OCI-M1 (cell line): ENCODE measurements around the gene AK8.
A peak's percentile ranks its signal among the peaks of the same experiment; 100 is the strongest.

Experiments used
- DNase-seq: peaks from one replicate; lab custom pipeline; 2025; lab: John Stamatoyannopoulos, UW

The AK8 gene

DNA sequence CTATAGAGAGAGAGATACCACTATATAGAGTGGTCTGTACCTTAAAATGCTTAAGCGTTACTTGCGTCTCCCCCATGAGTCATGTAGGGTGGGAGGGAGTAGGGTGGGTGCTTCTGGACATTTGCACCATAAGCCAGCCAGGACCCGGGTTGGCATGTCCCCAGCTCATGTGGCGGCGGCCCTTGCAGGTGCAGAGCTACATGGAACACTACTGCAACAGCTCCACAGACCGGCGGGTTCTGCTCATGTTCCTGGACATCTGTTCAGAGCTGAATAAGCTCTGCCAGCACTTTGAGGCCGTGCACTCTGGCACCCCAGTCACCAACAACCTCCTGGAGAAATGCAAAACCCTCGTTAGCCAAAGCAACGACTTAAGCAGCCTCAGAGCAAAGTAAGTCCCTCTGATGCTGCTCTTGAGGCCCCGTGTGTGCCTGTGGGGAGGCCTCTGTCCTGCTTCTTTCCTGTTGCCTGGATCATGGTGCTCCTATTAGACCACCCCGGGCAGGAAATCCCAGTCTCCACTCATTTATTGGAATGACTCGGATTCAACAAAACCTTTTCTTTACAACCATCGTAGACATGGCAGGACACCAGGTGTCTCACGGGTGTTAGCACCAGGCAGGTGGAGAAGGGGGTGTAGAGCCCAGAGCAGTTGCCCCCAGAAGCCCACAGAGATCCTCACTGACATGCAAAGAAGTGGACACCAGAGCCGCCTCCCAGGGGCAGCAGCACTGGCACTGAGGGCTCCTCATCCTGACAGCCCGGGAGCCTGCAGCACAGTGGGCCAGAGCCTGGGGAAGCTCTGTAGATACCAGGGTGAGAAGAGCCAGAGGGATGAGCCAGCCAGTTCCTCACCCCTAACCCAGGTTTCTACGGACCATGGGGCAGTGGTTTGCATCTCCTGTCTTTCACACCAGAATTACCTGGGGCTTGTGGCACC lies 9.4 kb upstream of the AK8 start:
- no peak for DNase-seq

DNA sequence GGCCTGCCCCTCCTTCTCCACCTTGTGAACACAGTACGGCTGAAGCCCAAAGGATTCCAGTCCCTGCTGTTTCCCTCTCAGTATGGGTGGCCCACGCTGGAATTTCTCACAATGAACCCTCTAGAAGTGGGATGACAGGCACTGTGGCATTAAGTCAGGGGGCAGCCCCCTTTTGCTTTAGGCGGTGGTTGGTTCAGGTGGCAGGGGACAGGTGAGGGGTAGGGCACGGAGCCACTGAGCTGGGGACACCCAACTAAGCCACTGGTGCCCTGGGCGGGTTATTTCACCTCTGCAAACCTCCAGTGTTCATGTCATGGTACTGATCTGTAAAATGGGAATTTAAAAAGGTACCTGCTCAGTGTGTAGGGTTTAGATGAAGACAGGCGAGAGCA lies 8.2 kb upstream of the AK8 start:
- no peak for DNase-seq

DNA sequence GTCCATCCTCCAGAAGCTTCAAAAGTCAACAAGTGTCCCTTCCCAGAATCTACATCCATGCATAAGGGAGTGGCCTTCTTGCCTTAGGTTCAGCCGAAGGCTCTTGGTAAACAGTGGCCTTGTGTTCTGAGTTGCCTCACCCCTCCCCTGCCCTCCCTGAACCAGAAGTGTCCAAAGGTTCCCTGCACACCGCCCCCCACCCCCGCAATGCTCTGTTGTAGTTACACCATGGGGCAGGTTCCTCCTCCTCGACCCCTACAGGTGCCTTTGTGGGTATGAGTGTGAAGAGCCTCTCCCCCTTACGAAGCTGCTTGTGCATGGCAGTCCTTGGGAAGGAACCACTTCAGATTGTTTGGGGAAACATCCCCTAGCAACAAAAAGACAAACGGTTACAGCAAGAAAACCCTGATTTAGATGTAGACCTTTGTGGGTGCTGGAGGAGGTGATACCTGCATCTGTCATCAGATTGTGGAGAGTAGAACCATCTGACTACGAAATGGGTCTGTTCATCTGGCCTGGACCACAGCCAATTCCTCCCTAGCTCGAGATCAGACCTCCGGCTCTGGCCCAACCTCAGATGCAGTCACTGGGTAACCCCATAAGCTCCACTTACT lies 7.7 kb upstream of the AK8 start:
- DNase-seq: no peak

DNA sequence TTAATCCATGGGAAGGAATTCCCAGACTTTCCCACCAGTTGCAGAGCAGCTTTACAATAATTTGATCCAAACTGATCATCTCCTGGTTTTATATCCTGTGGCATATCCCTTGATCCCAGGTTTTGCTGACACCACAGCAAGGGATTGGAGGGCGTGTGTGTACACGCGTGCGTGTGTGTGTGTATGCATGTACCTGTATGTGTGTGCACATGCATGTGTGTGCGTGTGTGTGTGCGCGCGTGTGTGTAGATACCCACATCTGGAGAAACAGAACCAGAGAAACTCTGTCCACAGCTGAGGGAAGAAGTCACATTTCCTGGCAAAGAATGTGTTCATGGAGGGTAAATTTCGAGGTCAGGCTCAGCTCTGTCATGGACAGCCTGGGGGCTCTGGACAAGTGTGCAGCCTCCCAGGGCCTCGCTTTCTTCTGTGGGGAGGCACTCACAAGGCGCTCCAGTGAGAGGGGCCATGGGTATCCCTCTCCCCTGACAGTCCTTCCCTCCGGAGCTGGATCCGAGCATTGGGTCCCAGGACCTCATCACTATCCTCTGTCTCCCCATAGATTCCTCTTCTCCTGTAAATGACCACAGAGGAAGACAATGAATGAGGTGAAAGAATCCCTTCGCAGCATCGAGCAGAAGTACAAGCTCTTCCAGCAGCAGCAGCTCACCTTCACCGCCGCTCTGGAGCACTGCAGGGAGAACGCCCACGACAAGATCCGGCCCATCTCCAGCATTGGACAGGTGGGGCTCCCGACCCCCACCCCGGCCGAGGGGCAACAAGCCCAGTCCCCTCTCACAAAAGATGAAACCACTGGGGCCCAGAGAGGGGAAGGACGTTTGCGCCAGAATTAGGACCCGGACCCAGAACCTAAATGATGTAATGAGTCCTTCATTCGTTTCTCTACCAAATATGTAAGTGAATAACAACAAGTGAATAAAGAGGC lies 5.5 kb upstream of the AK8 start:
- DNase-seq: no peak

DNA sequence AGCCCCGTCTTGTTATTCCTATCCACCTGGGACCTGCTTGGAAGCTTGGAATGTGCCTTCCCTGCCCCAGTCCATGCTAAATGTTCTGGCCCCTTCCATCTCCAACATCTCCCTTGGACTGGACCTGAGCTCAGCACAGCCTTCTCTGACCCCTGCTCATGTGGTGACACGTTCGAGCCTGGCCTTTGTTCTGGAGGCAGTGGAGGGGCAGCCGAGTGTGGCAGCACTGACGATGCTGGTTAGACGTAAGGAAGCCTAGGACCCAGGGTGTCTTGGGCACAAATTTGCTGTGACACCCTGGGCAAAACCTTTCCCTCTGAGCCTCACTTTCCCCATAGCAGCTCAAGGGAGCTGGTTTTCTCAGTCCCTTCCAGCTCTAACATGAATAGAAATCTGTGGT lies 4.5 kb upstream of the AK8 start:
- no peak for DNase-seq

DNA sequence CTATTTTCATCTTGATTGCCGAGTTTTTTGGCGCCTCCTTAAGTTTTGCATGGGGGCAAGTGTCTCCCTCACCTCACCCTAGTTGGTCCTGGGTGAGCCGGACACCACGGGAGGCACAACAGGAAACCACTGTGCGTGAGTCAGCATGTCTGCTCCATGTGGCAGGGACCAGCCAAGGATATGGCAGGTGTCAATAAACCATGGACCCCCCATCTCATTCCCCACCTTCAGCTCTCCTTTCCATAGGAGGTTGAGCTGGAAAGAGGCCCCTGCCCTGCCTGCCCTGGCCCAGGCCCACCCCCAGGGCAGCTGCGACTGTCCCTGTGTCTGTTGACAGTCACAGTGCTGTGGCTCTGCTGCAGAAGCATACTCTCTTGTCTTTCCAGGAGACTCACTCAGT lies 3.7 kb upstream of the AK8 start:
- peak; percentile 9 for DNase-seq

DNA sequence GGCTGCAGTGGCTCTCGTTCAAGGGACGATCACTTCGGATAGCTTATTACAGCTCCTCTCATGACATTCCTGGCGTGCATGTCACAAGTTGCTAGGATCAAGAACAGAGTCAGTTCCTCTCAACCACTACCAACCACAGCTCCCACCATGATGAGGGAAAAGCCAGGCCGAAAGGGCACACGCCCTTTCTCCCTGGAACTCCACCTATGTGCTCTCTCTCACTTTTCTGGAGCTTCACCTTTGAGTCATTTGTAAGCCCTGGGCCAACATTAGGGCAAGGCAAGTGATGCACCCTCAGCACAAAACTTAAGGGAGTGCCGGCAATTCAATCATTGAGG lies 2.2 kb upstream of the AK8 start:
- no peak for DNase-seq

DNA sequence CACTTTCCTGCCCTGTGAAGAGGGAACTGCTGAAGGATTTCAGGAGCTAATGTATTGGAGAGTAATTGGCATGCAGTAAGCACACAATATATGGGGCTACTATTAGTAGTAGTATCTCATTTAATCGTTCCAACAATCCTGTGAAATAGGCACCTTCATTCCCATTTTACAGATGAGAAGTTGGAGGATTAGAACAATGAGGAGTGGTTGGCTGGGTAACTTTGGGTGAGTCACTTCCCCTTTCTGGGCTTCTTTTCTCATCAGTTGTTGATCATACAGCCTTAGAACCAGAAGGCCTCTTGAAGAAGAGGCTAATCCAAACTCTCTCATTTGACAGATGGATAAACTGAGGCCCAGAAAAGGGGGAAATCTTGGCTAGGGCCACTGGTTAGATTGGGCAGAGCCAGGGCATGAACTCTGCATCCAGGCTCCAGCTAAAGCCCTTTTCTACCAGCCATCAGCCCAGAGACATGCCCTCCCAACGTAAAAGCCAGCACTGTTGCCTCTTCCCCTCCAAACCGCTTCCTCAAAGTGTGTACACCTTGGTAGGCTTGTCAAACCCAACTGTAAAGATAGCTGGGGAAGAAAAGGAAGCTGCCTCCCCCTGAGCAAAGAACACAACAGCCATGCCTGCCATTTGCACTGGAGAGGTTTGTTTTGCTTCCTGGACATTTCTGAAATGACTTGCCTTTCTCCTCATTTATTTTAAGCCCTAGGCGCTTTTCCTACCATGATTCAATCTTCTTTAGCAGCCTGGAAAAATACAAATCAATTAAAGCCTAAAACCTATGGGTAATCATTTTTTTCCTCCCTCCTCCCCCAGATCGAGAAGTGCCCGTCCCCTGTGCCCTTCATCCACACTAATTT lies 1.6 kb upstream of the AK8 start:
- peak; percentile 10 for DNase-seq

DNA sequence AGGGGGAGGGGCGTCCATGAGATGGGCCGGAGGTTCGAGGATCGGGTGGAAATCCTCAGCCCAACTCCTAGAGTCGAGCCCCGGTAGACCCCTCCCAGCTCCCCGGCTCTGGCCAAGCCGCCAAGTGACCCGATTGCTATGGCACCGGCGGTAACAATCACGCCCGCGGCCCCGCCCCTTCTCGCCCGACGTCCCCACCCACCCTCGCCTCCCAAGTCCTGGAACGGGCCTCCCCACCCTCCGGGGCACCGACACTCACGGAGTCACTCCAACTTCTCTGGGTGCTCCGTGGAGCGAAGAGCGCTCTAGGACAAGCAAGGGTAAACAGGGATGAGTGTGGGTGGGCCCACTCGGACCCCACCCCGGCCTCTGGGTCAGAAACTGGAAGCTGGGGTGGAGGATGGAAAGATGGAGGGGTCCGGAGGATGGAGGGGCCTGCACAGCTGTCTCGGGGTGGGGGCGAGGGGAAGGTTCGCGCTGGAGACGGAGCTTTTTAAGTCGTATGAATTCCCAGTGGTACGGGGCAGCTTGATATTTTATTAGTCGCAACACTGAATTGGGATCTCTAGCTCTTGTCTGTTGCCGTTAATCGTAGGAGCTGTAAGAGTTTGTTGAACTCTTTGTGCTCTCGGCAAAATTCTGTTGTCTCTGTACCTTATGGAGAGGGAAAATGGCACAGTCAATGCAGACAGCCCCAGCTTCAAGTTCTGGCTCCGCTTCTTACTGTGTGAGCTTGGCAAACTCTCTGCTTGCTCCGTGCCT lies 792 bp upstream of the AK8 start, which contains the start of gene SPACA9:
Gene SPACA9 (plus strand): TSS at position 204 of the 762 bp plus-strand sequence. CDS start 5,050 bp downstream, outside the sequence.
- peak; percentile 8 for DNase-seq

DNA sequence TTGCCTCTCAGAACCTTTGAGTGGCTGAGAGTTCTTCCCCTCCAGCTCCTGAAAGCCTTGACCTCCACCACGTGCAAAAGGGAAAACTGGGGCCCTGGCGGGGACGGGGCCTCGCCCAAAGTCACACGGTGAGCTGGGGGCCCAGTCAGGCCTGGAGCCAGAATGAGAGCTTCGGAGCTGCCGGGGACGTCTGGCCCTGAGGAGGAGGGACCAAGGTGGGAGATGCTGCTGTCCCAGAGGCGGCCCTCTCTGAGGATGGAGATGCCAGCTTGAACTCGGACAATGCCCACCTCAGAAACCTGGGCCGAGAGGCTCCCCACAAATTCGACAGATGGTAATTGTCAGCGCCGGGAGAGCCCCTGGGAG lies 643 bp downstream of the AK8 start:
- no peak for DNase-seq

DNA sequence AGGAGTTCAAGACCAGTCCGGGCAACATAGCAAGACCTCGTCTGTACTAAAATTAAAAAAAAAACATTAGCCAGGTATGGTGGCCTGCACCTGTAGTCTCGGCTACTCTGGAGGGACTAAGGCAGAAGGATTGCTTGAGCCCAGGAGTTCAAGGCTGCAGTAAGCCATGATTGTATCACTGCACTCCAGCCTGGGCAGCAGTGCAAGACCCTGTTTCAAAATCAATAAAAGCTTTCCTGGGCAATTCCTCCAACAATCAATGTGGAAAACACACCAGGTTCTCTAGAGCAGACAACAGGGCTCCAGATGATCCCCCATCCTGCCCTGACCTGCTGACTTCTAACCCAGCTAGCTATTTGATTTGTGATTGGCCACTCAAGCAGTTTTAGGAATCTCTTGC lies 1.2 kb downstream of the AK8 start:
- no peak for DNase-seq

DNA sequence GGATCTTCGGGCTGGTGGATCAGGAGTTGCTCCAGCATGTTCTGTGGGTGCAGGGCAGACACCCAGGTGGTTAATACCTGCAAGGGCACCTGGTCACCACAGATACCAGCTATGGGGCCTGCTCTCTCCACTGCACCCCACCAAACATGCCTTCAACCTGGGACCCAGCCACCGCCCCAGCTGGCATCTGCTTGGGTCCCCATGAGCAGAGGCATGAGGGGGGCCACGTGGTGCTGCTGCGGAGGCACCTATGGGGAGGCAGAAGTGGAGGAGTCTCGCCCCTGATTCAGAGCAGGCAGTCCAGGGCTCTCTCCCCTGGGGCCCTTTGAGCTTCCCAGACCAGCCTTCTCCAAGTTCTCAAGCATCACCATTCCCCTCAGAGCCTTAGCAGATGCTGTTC lies 2.9 kb downstream of the AK8 start:
- no peak for DNase-seq

DNA sequence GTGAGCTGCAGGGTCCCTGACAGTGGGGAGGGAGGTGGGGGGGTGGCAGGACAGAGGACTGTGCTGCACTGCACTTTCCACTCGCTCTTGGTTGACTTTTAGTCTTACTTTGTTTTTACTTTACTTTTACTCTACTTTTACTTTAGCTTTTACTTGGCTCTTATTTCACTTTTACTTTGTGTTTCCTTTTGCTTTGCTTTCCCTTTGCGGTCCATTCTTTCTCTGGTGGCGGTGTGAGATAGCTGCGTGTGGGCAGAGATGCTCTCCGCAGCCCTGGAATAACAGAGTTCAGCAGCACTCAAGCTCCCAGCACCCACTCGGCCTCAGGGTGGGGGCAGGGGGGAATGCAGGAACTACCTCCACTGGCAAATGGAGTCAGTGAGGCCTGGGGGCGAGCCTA lies 4.7 kb downstream of the AK8 start:
- peak; percentile 71 for DNase-seq

DNA sequence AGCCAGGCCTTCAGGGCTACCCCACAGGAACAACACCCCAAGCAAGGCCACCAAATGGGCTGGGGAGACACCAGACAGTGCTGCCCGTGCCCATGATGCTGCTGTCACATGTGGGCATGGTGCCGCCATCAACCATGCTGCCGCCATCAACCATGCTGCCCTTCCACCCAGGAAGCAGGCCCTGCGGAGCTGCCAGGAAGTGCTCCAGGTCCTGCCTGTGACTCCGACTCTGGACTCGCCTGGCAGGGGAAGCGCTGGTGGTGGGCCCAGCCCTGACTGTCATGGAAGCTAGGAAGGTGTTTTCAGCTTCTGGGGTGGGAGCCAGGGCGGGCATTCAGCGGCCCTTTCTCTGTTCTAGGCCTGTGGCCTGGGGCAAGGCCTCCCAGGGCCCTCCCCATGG lies 8.8 kb downstream of the AK8 start:
- DNase-seq: no peak

DNA sequence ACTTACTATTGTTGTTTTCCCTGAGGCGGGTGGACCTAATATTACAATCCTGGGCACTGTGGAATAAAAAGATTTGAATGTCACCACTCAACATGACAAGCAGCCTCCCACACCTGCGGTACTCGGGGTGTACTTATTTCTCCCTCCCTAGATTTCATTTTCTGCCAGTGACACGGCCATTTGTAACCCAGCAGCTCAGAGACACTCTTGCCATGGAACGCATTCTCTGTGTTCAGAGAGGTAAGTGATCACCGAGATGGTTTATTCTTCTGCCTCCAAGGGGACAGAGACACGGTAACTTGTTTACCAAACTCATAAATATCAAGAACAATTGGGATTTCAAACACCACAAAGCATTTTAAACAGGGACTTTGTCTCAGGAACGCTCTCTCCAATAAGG lies 11.2 kb downstream of the AK8 start:
- no peak for DNase-seq

DNA sequence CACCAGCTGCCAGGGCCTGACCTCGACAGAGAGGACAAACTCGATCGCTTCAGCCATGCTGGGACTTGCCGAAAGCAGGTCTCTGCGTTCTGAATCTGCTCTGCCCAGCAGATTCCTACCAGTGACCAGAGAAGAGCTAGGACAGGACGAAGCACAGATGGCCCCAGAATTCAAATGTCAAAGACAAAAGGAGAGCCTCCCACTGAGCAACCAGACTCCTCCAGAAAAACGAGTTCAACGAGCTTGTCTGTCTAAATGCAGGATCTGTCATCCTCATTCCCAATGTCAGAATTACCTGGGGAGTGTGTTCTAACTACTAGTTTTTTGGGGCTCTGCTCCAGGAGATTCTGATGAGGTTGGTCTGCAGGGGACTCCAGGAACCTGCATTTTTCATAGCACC lies 13.4 kb downstream of the AK8 start:
- no peak for DNase-seq

DNA sequence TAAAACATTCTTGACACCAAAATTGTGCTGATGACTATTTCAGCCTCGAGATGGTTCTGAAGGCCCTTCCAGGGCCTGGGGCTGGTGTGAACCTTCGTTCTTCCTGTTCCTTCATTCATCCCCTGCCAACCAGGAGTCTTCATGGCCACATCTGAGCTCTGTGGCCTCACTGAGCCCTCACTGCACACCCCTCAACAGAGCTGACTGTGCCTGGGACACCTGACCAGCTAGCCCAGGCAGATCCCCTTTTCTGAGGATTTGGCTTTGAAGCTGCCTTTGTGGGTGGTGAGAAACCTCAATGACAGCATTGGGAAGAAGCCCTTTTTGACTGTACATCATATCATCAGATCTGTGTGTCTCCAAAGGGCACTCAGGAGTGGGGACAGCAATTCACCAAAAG lies 13.8 kb downstream of the AK8 start:
- DNase-seq: no peak

DNA sequence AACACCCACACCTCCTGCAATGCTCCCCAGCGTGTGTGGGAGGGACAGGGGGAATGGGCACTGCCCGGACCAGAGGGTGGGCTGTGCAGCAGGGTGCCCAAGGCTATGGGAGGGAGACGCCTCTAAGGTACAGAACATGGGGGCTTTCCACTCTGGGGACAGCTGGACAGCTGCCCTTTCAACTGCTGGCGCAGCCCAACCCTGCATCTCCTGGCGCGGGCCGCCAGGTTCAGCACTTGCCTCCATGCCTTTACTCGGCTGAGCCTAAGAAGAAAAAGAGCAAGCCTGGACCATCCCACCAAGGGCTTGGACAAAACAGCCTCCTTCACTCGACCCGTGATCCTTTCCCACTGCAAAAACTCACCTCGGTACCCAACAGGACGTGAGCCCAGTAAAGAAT lies 15.0 kb downstream of the AK8 start:
- DNase-seq: no peak

DNA sequence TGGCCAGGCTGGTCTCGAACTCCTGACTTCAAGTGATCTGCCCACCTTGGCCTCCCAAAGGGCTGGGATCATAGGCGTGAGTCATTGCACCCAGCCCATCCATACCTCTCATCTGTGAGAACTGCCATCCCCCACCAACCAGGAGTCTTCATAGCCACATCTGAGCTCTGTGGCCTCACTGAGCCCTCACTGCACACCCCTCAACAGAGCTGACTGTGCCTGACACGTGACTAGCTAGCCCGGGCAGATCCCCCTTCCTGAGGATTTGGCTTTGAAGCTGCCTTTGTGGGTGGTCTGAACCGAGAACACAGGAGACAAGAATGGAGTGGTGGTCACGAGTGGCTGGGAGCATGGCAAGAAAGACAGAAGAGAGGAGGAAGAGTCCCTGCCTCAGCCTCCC lies 15.6 kb downstream of the AK8 start:
- no peak for DNase-seq

DNA sequence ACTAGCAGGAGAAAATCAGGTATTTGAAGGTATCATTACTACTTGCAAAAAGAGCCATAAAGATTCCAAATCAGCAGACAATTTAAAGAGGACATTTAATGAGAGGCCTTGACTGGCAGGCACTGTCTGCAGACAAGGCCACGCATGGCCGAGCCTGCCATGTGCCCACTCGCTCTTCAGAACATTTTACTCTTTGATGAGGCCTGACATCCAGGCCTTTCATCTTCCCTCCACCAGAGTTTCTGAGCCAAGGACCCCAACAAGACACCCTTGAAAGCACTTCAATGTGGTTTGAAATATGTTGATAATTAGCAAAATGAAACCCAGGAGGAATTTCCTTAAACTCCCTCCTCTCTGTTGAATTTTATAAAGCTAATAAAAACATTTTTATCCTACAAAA lies 16.4 kb downstream of the AK8 start:
- no peak for DNase-seq

DNA sequence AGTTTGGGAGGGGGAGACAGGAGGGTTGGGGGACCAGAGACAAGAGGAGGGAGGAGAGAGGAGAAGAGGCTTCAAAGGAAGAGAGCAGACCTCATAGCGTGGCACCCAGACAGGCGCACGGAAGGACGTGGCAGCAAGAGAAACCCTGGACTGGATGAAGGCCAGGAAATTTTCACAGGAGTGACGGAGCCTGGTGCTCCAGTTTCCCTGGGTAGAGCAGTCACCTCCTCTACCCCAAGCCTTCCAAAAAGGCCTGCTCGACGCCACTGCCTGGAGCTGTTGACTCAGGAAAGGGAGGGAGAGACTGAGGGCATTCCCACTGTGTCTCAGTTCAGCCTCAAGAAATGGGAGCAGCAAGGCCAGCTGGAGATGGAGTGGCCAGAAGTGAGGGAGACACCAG lies 19.3 kb downstream of the AK8 start:
- no peak for DNase-seq
